Measurements from ENCODE around the gene VSTM4.

Gene VSTM4

DNA sequence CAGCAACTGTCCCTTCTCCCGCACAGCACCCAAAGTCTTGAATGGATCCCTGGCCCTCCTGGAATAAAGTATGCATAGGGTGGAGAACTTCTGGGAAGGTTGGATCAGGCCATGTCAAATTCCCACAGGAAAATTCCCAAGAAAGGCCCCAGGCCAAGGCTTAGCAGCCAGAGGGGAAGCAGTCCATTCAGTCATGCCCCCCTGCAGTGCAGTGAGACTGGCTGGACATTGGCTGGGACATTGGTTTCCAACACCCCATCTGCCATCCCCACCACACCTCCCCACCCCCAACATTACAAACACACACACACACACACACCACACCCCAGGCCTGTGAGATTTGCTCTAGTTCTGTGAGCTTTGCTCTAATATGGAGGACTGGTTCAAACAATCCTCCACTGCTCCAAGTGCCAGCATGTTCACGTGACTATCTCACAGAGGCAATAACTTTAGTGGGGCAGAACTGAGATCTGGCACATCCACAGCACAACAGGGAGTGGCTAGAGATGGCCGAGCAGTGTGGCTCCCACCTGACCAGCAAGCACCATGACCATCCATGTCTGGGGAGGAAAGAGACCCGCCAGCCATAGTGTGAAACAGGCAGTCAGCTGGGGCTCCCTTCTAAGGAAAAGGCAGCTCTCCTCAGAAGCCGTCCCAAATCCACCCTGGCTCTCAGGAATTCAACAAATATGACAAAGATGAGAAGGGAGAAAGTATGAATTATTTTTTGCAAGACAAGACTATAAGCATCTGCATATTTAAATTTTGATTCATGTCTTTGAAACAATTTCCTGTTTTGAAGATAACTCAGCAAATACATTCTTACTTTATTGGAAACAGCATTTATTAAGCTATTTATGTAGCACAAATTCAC is 25.2 kb upstream of the VSTM4 start:
- Histone ChIP-seq H3K4me3 (ENCODE audit: low read depth, low read length) (no peak overlapping the region), H3K27me3 (ENCODE audit: control insufficient read depth, insufficient read depth, low read length) (no peaks in the 10 kb centered on the region), H3K9me3 (ENCODE audit: control insufficient read depth, insufficient read depth, low read length) (no peaks in the 10 kb centered on the region), H3K9ac (ENCODE audit: low read depth, low read length) (no peak overlapping the region), H3K4me1 (ENCODE audit: control insufficient read depth, insufficient read depth, low read length) (peaks cover 12% of the 10 kb centered on the region), H3K36me3 (ENCODE audit: control insufficient read depth, insufficient read depth, low read length) (no peaks in the 10 kb centered on the region)

DNA sequence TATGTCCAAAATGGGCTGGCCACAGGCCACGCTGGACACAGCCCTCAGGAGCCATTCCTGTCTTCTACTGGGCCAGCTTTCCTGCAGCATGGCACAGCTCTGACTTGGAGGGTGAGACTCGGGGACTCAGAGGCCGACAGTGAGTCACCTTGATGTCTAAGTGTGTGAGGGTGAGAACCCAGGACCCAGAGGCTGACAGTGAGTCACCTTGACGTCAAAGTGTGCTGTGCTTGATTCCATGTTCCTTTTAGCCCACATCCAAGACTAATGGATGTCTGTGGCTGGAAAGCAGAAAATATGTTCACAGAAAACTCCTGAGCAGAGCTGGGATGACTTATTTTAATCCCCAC is 24.5 kb upstream of the VSTM4 start:
- no peaks in the 10 kb centered on the region for H3K9me3 ChIP-seq (ENCODE audit: control insufficient read depth, insufficient read depth, low read length)
- no peak overlapping the region for H3K9ac ChIP-seq (ENCODE audit: low read depth, low read length)
- H3K4me3 ChIP-seq (ENCODE audit: low read depth, low read length): no peak overlapping the region
- H3K36me3 ChIP-seq (ENCODE audit: control insufficient read depth, insufficient read depth, low read length): no peaks in the 10 kb centered on the region
- peaks cover 12% of the 10 kb centered on the region for H3K4me1 ChIP-seq (ENCODE audit: control insufficient read depth, insufficient read depth, low read length)
- no peaks in the 10 kb centered on the region for H3K27me3 ChIP-seq (ENCODE audit: control insufficient read depth, insufficient read depth, low read length)

DNA sequence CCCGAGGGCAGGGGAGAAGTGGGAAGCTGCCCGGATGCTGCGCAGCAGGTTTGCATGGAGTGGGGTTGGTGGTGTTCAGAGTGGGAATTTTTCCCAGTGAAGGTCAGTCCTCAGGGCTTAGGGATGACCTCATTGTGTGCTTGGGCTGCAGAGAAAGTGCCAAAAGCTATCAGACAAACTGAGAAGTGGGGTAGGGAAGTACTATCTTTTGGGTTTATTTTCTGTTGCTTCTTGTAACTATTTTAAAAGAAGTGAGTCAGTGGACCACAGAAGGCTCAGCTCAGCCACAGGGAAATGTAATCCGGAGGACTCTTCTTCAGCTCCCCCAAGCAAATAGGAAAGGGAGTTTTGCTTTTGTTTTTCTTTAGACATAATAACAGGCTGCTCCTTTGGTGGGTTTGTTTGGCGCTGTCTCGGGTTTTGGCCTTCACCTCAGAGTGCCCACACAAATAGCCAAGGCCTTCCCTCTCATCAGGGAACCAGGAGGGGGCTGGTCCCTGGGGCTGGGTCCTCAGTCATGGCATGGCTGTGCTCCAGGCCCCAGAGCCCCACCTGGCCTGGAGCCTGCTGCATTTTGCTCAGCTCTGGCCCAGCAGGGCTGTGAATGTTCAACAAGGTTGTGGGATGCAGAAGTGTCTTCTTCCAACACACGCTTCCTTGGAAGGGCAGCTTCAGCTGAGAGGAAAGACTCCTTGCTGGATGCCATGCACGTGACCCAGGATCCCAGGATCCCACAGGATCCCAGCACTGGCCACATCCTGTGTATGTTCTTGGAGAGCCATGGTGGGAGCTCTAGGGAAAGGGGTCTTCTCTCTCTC is 23.9 kb upstream of the VSTM4 start:
- Histone ChIP-seq H3K27me3 (ENCODE audit: control insufficient read depth, insufficient read depth, low read length) (no peaks in the 10 kb centered on the region), H3K4me1 (ENCODE audit: control insufficient read depth, insufficient read depth, low read length) (peaks cover 12% of the 10 kb centered on the region), H3K9ac (ENCODE audit: low read depth, low read length) (no peak overlapping the region), H3K4me3 (ENCODE audit: low read depth, low read length) (no peak overlapping the region), H3K36me3 (ENCODE audit: control insufficient read depth, insufficient read depth, low read length) (no peaks in the 10 kb centered on the region), H3K9me3 (ENCODE audit: control insufficient read depth, insufficient read depth, low read length) (no peaks in the 10 kb centered on the region)

DNA sequence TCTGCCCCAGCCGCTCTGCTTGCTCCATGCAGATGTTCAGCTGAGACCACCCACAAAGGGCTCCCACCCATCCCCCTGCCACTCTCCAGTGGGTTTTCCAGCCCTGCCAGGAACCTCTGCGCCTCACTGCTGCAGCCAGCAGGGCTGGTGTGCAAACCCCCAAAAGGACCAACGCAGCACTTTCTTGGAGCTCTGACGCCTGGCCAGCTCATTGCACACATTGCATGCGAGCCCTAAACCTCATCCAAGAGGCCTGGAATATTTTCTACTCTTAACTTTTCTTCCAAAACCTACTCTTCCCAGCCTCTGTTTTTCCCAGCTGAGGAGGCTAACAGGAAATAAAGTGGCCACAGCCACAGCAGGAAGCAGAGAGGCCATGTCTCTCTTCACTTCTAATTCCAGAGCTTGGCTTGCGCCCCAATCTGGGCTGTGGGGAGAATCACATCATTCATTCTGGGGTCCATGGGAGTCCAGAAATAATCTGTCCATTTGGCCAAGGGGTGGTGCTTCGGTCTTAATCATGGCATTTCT is 23.1 kb upstream of the VSTM4 start:
- no peaks in the 10 kb centered on the region for H3K36me3 ChIP-seq (ENCODE audit: control insufficient read depth, insufficient read depth, low read length)
- peaks cover 7% of the 10 kb centered on the region for H3K4me1 ChIP-seq (ENCODE audit: control insufficient read depth, insufficient read depth, low read length)
- no peaks in the 10 kb centered on the region for H3K9me3 ChIP-seq (ENCODE audit: control insufficient read depth, insufficient read depth, low read length)
- H3K4me3 ChIP-seq (ENCODE audit: low read depth, low read length): no peak overlapping the region
- no peaks in the 10 kb centered on the region for H3K27me3 ChIP-seq (ENCODE audit: control insufficient read depth, insufficient read depth, low read length)
- no peak overlapping the region for H3K9ac ChIP-seq (ENCODE audit: low read depth, low read length)

DNA sequence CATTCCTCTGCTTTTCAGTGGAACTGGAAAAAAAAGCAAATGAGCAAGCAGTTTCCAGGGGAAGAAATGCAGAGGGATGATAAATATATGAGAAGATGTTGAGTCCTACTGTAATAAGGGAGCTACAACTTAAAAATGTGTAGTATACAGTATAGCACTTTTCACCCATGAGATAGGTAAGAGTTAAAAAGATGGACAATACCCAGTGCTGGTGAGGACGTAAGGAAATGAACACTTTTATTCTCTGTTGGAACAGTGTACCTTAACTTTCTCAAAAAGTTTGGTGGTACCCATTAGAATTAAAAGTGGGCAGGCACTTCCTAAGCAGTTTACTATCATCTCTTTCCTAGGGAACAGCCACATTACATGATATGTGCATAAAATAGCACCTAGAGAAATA is 21.2 kb upstream of the VSTM4 start:
- H3K4me1 ChIP-seq (ENCODE audit: control insufficient read depth, insufficient read depth, low read length): no peaks in the 10 kb centered on the region
- H3K9me3 ChIP-seq (ENCODE audit: control insufficient read depth, insufficient read depth, low read length): no peaks in the 10 kb centered on the region
- H3K27me3 ChIP-seq (ENCODE audit: control insufficient read depth, insufficient read depth, low read length): no peaks in the 10 kb centered on the region
- no peaks in the 10 kb centered on the region for H3K36me3 ChIP-seq (ENCODE audit: control insufficient read depth, insufficient read depth, low read length)
- H3K9ac ChIP-seq (ENCODE audit: low read depth, low read length): no peak overlapping the region
- H3K4me3 ChIP-seq (ENCODE audit: low read depth, low read length): no peak overlapping the region

DNA sequence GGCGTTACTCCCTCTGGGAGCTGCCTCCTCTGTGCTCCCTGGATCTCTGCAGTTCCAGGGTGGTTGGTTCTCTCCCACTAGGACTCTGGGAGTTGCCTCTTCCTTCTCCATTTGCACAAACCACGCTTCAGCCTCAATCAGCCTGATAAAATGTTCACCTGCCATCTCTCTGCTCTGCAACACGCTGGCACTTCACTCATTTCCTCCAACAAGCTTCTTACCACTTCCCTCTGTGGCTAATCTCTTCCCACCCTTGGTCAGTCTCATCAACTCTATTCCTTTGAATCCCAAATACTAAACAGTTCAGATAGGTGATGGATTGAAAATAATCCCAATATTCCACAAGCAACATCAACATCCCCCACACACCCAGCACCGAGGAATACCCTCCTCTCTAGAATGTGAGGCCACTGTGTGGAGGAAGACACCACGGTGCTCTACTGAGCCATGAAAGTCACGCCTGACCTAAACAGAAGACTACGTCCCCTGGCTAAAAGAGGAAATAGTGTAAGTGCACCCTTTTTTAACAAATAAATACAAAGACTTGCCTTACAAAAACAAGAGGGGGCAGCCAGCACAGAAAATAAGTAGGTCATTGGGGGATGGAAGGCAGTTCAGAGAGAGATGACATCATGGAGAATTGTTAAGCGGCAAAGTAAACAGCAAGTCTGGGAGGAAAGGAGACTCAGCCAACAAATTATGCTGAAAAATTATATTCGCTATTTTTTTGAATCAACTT is 20.4 kb upstream of the VSTM4 start:
- Histone ChIP-seq H3K4me1 (ENCODE audit: control insufficient read depth, insufficient read depth, low read length) (no peaks in the 10 kb centered on the region), H3K27me3 (ENCODE audit: control insufficient read depth, insufficient read depth, low read length) (no peaks in the 10 kb centered on the region)

DNA sequence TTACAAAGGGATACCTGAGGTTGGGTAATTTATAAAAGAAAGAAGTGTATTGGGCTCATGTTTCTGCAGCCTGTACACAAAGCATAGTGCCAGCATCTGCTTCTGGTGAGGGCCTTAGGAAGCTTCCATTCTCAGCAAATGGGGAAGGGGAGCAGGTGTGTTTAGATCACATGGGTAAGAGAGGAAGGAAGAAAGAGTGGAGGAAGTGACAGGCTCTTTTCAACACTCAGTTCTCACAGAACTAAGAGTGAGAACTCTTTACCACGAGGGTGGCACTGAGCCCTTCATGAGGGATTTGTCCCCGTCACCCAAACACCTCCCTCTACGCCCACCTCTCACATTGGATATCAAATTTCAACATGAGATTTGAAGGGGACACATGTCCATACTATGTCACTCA is 19.0 kb upstream of the VSTM4 start:
- Histone ChIP-seq H3K4me3 (ENCODE audit: low read depth, low read length) (no peak overlapping the region), H3K9ac (ENCODE audit: low read depth, low read length) (no peak overlapping the region), H3K27me3 (ENCODE audit: control insufficient read depth, insufficient read depth, low read length) (no peaks in the 10 kb centered on the region), H3K9me3 (ENCODE audit: control insufficient read depth, insufficient read depth, low read length) (no peaks in the 10 kb centered on the region), H3K4me1 (ENCODE audit: control insufficient read depth, insufficient read depth, low read length) (no peaks in the 10 kb centered on the region), H3K36me3 (ENCODE audit: control insufficient read depth, insufficient read depth, low read length) (no peaks in the 10 kb centered on the region)

More for the DNA sequence above, 20.4 kb upstream of the VSTM4 start:
- Histone ChIP-seq H3K4me3 (ENCODE audit: low read depth, low read length) (no peak overlapping the region), H3K9ac (ENCODE audit: low read depth, low read length) (no peak overlapping the region), H3K9me3 (ENCODE audit: control insufficient read depth, insufficient read depth, low read length) (no peaks in the 10 kb centered on the region), H3K36me3 (ENCODE audit: control insufficient read depth, insufficient read depth, low read length) (no peaks in the 10 kb centered on the region)

DNA sequence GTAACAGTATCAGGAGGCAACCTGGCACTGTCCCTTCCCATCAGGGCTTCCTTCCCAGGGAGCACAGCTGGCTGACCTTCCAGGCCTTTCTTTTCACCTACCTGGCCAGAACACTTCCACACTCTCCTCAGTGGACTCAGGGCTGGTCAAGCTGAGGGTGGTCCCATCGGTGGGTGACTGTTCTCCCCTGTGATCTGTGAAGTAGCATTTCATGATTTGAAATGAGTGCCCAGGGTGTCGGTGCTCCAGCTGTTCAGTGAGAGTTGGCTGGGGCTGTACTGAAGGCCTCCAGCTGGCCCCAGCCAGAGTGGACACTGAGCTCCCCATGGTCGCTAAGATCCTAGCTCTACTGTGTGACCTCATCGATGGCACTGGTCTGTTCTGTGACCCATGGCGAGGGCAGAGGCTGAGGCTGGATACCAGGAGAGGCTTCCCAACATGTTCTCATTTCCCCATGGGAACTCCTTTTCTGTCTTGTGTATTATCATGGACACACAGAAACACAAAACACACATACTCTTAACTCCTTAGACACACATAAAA is 18.5 kb upstream of the VSTM4 start, which contains the start of gene FAM170B:
FAM170B (minus strand) TSS at position 316 of the 543 bp plus-strand sequence; CDS start at position 213, 103 bp downstream.
- no peak within 1 kb of the TSS for H3K4me3 ChIP-seq (ENCODE audit: low read depth, low read length)
- no peaks in the 10 kb centered on the region for H3K27me3 ChIP-seq (ENCODE audit: control insufficient read depth, insufficient read depth, low read length)
- no peaks in the 10 kb centered on the region for H3K9me3 ChIP-seq (ENCODE audit: control insufficient read depth, insufficient read depth, low read length)
- H3K36me3 ChIP-seq (ENCODE audit: control insufficient read depth, insufficient read depth, low read length): no peaks in the 10 kb centered on the region
- H3K4me1 ChIP-seq (ENCODE audit: control insufficient read depth, insufficient read depth, low read length): no peaks in the 10 kb centered on the region
- H3K9ac ChIP-seq (ENCODE audit: low read depth, low read length): no peak within 1 kb of the TSS

DNA sequence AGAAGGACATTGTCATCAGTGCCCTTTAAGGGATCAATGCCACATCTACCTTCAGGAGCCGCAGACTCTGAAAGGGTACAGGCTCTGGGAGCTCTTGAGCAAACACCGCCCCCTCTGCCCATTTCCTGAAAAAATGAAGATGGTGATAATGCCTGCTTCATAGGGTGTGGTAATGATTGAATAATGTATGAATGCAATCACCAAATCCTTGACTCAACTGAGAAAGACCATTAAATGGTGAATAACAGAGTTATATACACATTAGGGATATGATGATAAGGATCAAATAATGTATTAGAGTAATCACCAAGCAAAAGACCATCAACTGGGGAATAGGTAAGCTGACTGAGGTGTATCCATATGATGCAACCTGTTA is 17.0 kb upstream of the VSTM4 start:
- Histone ChIP-seq H3K9me3 (ENCODE audit: control insufficient read depth, insufficient read depth, low read length) (no peaks in the 10 kb centered on the region), H3K4me3 (ENCODE audit: low read depth, low read length) (no peak overlapping the region), H3K4me1 (ENCODE audit: control insufficient read depth, insufficient read depth, low read length) (no peaks in the 10 kb centered on the region), H3K9ac (ENCODE audit: low read depth, low read length) (no peak overlapping the region), H3K36me3 (ENCODE audit: control insufficient read depth, insufficient read depth, low read length) (no peaks in the 10 kb centered on the region), H3K27me3 (ENCODE audit: control insufficient read depth, insufficient read depth, low read length) (no peaks in the 10 kb centered on the region)

DNA sequence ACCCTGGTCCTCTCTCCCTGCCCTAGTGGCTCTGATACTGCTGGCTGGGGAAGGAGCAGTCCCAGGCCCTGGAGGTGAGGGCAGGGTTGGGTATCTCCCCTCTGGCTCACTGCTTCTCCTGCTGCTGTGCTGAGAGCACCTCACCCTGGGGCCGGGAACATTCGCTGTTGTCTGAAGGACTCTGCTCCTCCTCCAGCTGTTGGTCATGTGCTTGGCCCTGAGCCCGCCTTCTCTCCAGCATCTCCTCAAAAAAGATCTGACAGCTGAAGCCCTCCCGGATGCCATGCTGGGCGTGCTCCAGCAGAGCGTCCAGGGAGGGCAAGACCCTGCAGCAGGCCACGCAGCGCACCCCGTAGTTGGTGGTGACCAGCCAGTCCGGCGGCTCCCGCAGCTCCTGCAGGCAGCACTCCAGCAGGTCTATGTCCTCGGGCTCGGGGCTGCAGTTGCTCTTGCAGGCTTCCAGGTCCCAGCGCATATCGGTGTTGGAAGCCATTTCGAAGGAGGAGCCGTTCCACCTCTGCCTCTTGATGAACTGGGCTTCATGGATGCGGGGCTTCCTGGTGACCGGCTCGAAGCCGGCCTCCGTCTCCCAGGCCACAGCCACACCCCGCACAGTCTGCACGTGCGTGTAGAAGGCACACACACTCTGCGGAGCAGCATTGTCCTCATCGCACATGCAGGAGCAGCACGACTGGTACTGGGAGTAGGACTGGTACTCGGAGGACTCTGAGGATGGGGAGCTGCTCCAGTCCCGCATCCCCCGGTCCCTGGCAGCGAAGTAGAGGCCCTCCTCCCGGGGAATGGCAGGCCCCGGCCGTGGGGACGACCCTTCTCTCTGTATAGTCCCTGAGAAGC is 16.4 kb upstream of the VSTM4 start:
- Histone ChIP-seq H3K4me3 (ENCODE audit: low read depth, low read length) (no peak overlapping the region), H3K27me3 (ENCODE audit: control insufficient read depth, insufficient read depth, low read length) (no peaks in the 10 kb centered on the region), H3K36me3 (ENCODE audit: control insufficient read depth, insufficient read depth, low read length) (no peaks in the 10 kb centered on the region), H3K9ac (ENCODE audit: low read depth, low read length) (no peak overlapping the region), H3K9me3 (ENCODE audit: control insufficient read depth, insufficient read depth, low read length) (no peaks in the 10 kb centered on the region), H3K4me1 (ENCODE audit: control insufficient read depth, insufficient read depth, low read length) (no peaks in the 10 kb centered on the region)

All from iPS-15b (cell line).